H9 (cell line): ENCODE measurements around the gene DNAJC6. TPM values are rescaled to one million over a fixed set of nuclear protein-coding genes. Genes with fewer than 3 reads are reported as not detected.

Experiments used
- DNase-seq: peaks from one replicate; pipeline ENCODE4 v3.0.0-alpha.2; 2017
- H2AFZ ChIP-seq: one replicate; pipeline ENCODE4 v1.6.1; 2013; ENCODE audit warnings: mild to moderate bottlenecking, low read length, control low read depth, moderate library complexity
- H2AK5ac ChIP-seq: 2 replicates; pipeline ENCODE4 v1.6.1; 2013; ENCODE audit warnings: low read length, control low read depth, mixed read lengths; ENCODE audit not compliant: insufficient read length
- H2BK120ac ChIP-seq: one replicate; pipeline ENCODE4 v1.6.1; 2013; ENCODE audit warnings: low read depth, mild to moderate bottlenecking, low read length, control low read depth, inconsistent platforms; ENCODE audit not compliant: poor library complexity, severe bottlenecking
- H2BK12ac ChIP-seq: 2 replicates; pipeline ENCODE4 v1.6.1; 2013; ENCODE audit warnings: low read length, control low read depth, mixed read lengths, low read depth; ENCODE audit not compliant: insufficient read length
- H2BK15ac ChIP-seq: 2 replicates; pipeline ENCODE4 v1.6.1; 2013; ENCODE audit warnings: low read depth, low read length, control low read depth
- H2BK20ac ChIP-seq: one replicate; pipeline ENCODE4 v1.6.1; 2013; ENCODE audit warnings: low read depth, mild to moderate bottlenecking, low read length, control low read depth, inconsistent platforms; ENCODE audit not compliant: poor library complexity, severe bottlenecking
- H2BK5ac ChIP-seq: 2 replicates; pipeline ENCODE4 v1.6.1; 2013; ENCODE audit warnings: low read length, control low read depth, mixed read lengths; ENCODE audit not compliant: insufficient read length
- H3K14ac ChIP-seq: 2 replicates; pipeline ENCODE4 v1.6.1; 2013; ENCODE audit warnings: low read length, control low read depth; ENCODE audit not compliant: insufficient read depth
- H3K18ac ChIP-seq: 2 replicates; pipeline ENCODE4 v1.6.1; 2013; ENCODE audit warnings: low read depth, mild to moderate bottlenecking, mixed read lengths, low read length, control low read depth; ENCODE audit not compliant: insufficient read length
- H3K23ac ChIP-seq: 2 replicates; pipeline ENCODE4 v1.6.1; 2013; ENCODE audit warnings: low read length, control low read depth, mixed read lengths, low read depth; ENCODE audit not compliant: insufficient read length
- H3K23me2 ChIP-seq: 2 replicates; pipeline ENCODE4 v1.6.1; 2013; ENCODE audit warnings: low read depth, mild to moderate bottlenecking, mixed read lengths, low read length, control low read depth; ENCODE audit not compliant: insufficient read length, poor library complexity, severe bottlenecking
- H3K27ac ChIP-seq: 2 replicates; pipeline ENCODE4 v1.5.1; 2013; ENCODE audit warnings: low read length, control low read depth, mixed read lengths, low read depth; ENCODE audit not compliant: insufficient read length
- H3K27me3 ChIP-seq: 2 replicates; pipeline ENCODE4 v1.6.1; 2013; ENCODE audit warnings: low read length, control low read depth, inconsistent platforms; ENCODE audit not compliant: insufficient read depth
- H3K4ac ChIP-seq: 2 replicates; pipeline ENCODE4 v1.6.1; 2013; ENCODE audit warnings: low read depth, mild to moderate bottlenecking, control low read depth, inconsistent platforms, low read length, moderate library complexity
- H3K4me1 ChIP-seq: 2 replicates; pipeline ENCODE4 v1.6.1; 2013; ENCODE audit warnings: low read length, control low read depth, inconsistent platforms; ENCODE audit not compliant: insufficient read depth
- H3K4me2 ChIP-seq: 2 replicates; pipeline ENCODE4 v1.6.1; 2013; ENCODE audit warnings: low read length, control low read depth, mixed read lengths; ENCODE audit not compliant: insufficient read length, insufficient read depth
- H3K56ac ChIP-seq: 2 replicates; pipeline ENCODE4 v1.6.1; 2013; ENCODE audit warnings: low read depth, mild to moderate bottlenecking, mixed read lengths, low read length, control low read depth; ENCODE audit not compliant: insufficient read length
- H3K79me1 ChIP-seq: 2 replicates; pipeline ENCODE4 v1.6.1; 2013; ENCODE audit warnings: low read depth, mild to moderate bottlenecking, moderate library complexity, low read length, control low read depth, inconsistent platforms; ENCODE audit not compliant: insufficient read depth, poor library complexity, severe bottlenecking
- H3K79me2 ChIP-seq: 2 replicates; pipeline ENCODE4 v1.6.1; 2013; ENCODE audit warnings: low read length, control low read depth, inconsistent platforms; ENCODE audit not compliant: insufficient read depth
- H3K9ac ChIP-seq: 2 replicates; pipeline ENCODE4 v1.6.1; 2013; ENCODE audit warnings: low read length, control low read depth, mixed read lengths; ENCODE audit not compliant: insufficient read length; ENCODE audit errors: extremely low read depth
- H3K9me3 ChIP-seq: one replicate; pipeline ENCODE4 v1.6.1; 2013; ENCODE audit warnings: low read depth, low read length, inconsistent platforms; ENCODE audit not compliant: control insufficient read depth
- H3T11ph ChIP-seq: one replicate; pipeline ENCODE4 v1.6.1; 2013; ENCODE audit warnings: mild to moderate bottlenecking, low read length, control low read depth, inconsistent platforms
- H4K20me1 ChIP-seq: one replicate; pipeline ENCODE4 v1.6.1; 2013; ENCODE audit not compliant: control insufficient read depth, insufficient read length, insufficient read depth
- H4K5ac ChIP-seq: 2 replicates; pipeline ENCODE4 v1.6.1; 2013; ENCODE audit warnings: low read depth, mild to moderate bottlenecking, mixed read lengths, low read length, control low read depth; ENCODE audit not compliant: insufficient read length
- H4K8ac ChIP-seq: replicated peaks from 2 replicates; pipeline ENCODE4 v1.6.1; 2013; ENCODE audit warnings: low read length, control low read depth, mixed read lengths, low read depth; ENCODE audit not compliant: insufficient read length
- H4K91ac ChIP-seq: 2 replicates; pipeline ENCODE4 v1.6.1; 2013; ENCODE audit warnings: low read depth, mild to moderate bottlenecking, moderate library complexity, mixed read lengths, low read length, control low read depth; ENCODE audit not compliant: insufficient read length
- H3K27ac Mint-ChIP-seq, 3 experiments: 2 replicates in 2 of 3; 3 replicates in 1 of 3; pipeline ENCODE4 v1.8.0; 2020 to 2021; ENCODE audit warnings: mixed read lengths in 3 of 3, mild to moderate bottlenecking in 1 of 3, moderate library complexity in 1 of 3
- H3K27me3 Mint-ChIP-seq: 2 replicates; pipeline ENCODE4 v1.8.0; 2021; ENCODE audit warnings: low read depth, mild to moderate bottlenecking, moderate library complexity, mixed read lengths
- H3K36me3 Mint-ChIP-seq, 3 experiments: 2 replicates in 2 of 3; 3 replicates in 1 of 3; pipeline ENCODE4 v1.8.0; 2020 to 2021; ENCODE audit warnings: low read depth in 3 of 3, mixed read lengths in 3 of 3; ENCODE audit not compliant: insufficient read depth in 1 of 3
- H3K4me1 Mint-ChIP-seq, 2 experiments: 2 replicates each; pipeline ENCODE4 v1.8.0; 2020; ENCODE audit warnings: mixed read lengths in 2 of 2
- H3K4me3 Mint-ChIP-seq, 2 experiments: 2 replicates in 1 of 2; 3 replicates in 1 of 2; pipeline ENCODE4 v1.8.0; 2020 to 2021; ENCODE audit warnings: mild to moderate bottlenecking in 2 of 2, mixed read lengths in 2 of 2, moderate library complexity in 1 of 2
- H3K9me3 Mint-ChIP-seq, 2 experiments: 2 replicates in 1 of 2; 3 replicates in 1 of 2; pipeline ENCODE4 v1.8.0; 2020; ENCODE audit warnings: mild to moderate bottlenecking in 2 of 2, mixed read lengths in 2 of 2, moderate library complexity in 1 of 2
- WGBS: extraction: QIAGEN DNeasy Blood & Tissue Kit; methylation state at CpG from one replicate; pipeline ENCODE4 v1.1.7; 2013; ENCODE audit warnings: missing lambda C conversion rate, low lambda C conversion rate, mixed read lengths; ENCODE audit not compliant: insufficient read length; ENCODE audit errors: extremely low coverage; 5-methylcytosine and 5-hydroxymethylcytosine counted together
- total RNA-seq: library from RNA; stranded (reverse); gene quantifications from 2 replicates; pipeline ENCODE4 v1.2.1, GENCODE V29; 2021
- TF ChIP-seq, protein P1 (sequence below): fragments of 200-600 bp; sonication (generic); conservative IDR thresholded peaks from 3 replicates; pipeline ENCODE4 v1.8.0; 2021; ENCODE audit warnings: antibody characterized with exemption, mild to moderate bottlenecking

Gene DNAJC6
- total RNA-seq, 1 experiment from 2014 or later = 2.2 TPM

DNA sequence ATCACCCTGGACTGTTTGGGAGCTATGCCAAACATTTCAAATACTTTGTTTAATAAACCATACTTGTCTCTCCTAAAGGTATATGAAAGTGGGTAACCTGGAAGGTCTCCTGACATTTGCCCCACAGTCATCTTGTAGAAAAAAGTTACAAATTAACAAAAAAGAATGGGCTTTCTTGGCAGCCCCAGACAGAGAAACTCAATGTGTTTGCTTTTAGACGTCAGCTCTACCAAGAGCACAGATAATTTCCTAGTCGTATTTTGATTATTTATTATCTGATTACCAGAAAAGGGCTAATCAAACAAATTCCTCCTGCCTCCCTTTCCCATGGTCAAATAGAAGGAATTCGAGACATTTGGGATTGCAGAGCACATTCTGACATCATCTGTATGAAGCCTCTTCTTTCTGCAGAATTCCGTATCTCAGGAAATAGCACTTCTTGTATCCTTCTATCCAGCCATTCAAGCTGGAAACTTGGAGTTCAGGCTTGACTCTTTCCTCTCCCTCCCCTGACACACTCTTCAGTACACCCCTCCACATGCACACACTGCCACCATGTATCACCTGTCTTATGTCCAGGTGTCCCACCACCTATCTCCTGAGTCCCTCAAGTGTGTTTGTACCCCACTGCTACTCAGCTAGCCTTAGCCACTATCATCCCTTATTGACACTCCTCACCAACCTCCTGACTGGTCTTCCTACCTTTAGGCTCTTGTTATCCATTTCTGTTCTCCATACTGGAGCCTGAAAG, 68.3 kb downstream of the DNAJC6 start:
- H2BK5ac ChIP-seq = no peak overlapping the region
- H3K79me2 ChIP-seq = no peaks in the 10 kb centered on the region
- no CpG with 5 or more reads among the region's 4 CpGs for WGBS
- no peak overlapping the region for H3K14ac ChIP-seq
- H3K56ac ChIP-seq = no peak overlapping the region
- H2BK12ac ChIP-seq = no peak overlapping the region
- no peak overlapping the region for H4K8ac ChIP-seq
- H3K4ac ChIP-seq = no peak overlapping the region
- no peak overlapping the region for H3K9ac ChIP-seq
- H2AFZ ChIP-seq = no peak overlapping the region
- no peak overlapping the region for H3K18ac ChIP-seq
- no peaks in the 10 kb centered on the region for H3K27me3 ChIP-seq
- no peak overlapping the region for H3T11ph ChIP-seq
- Mint-ChIP-seq H3K4me3 (no peak overlapping the region), H3K9me3 (no peaks in the 10 kb centered on the region; a peak in 1 of 5 replicates), H3K27me3 (no peaks in the 10 kb centered on the region), H3K27ac (0 out of 7 replicates have a peak overlapping the region, but pooled peaks of 1 of the 3 experiments have one; percentile 25), H3K4me1 (no peaks in the 10 kb centered on the region; a peak in 1 of 4 replicates), H3K36me3 (peaks cover 0 to 3% (median 0%) of the 10 kb centered on the region in 3 experiments; a peak in 1 of 7 replicates)
- no peak overlapping the region for H2AK5ac ChIP-seq
- H3K27ac ChIP-seq = no peak overlapping the region
- no peaks in the 10 kb centered on the region for H3K79me1 ChIP-seq
- no peaks in the 10 kb centered on the region for H4K20me1 ChIP-seq
- no peak overlapping the region for H3K23ac ChIP-seq
- H3K23me2 ChIP-seq = no peaks in the 10 kb centered on the region
- H4K91ac ChIP-seq = no peak overlapping the region
- no peak overlapping the region for H2BK120ac ChIP-seq
- TF ChIP-seq, protein P1, sequence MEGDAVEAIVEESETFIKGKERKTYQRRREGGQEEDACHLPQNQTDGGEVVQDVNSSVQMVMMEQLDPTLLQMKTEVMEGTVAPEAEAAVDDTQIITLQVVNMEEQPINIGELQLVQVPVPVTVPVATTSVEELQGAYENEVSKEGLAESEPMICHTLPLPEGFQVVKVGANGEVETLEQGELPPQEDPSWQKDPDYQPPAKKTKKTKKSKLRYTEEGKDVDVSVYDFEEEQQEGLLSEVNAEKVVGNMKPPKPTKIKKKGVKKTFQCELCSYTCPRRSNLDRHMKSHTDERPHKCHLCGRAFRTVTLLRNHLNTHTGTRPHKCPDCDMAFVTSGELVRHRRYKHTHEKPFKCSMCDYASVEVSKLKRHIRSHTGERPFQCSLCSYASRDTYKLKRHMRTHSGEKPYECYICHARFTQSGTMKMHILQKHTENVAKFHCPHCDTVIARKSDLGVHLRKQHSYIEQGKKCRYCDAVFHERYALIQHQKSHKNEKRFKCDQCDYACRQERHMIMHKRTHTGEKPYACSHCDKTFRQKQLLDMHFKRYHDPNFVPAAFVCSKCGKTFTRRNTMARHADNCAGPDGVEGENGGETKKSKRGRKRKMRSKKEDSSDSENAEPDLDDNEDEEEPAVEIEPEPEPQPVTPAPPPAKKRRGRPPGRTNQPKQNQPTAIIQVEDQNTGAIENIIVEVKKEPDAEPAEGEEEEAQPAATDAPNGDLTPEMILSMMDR = no peak
- no peak overlapping the region for H2BK15ac ChIP-seq
- no peak overlapping the region for H4K5ac ChIP-seq
- no peak overlapping the region for H3K4me2 ChIP-seq
- no peak overlapping the region for H2BK20ac ChIP-seq
- H3K4me1 ChIP-seq = no peaks in the 10 kb centered on the region
- no peak for DNase-seq
- no peaks in the 10 kb centered on the region for H3K9me3 ChIP-seq
